Measurements from ENCODE around the gene KIAA0232. TPM values are rescaled to one million over a fixed set of nuclear protein-coding genes. Genes with fewer than 3 reads are reported as not detected.
A peak's percentile ranks its signal among the peaks of the same experiment; 100 is the strongest.

Gene KIAA0232
- total RNA-seq, 4 donors from 2014 or later, result 39.4 to 66.6 (median 47.1) TPM

- no peaks in the 10 kb centered on the region for H3K9me3 ChIP-seq
- TF ChIP-seq EP300 (IDR thresholded peaks at IDR 0.05) (no peak), POLR2AphosphoS5 (IDR thresholded peaks at IDR 0.05) (no peak), CTCF (IDR thresholded peaks at IDR 0.05) (no peak)
- peaks cover 0 to 45% (median 0%) of the 10 kb centered on the region in 3 donors for H3K4me1 ChIP-seq
- no peaks in the 10 kb centered on the region for H3K36me3 ChIP-seq
- no peaks in the 10 kb centered on the region for H3K27me3 ChIP-seq
- H3K4me3 ChIP-seq, result no peak overlapping the region
- H3K27ac ChIP-seq, result peak overlapping the region in 2 of 4 donors; percentile 36 to 45
- ATAC-seq, result peak; percentile 11
- 31 to 40% methylated on average over 2 to 3 of the region's 22 CpGs for WGBS, 2 donors (ENCODE audit: low coverage in 1 of 2)
Measured at GRCh38 chr4:6767748-6768538, 14.6 kb upstream of the KIAA0232 start.

- H3K4me1 ChIP-seq, result peaks cover 0 to 49% (median 0%) of the 10 kb centered on the region in 3 donors
- H3K9me3 ChIP-seq, result no peaks in the 10 kb centered on the region
- H3K4me3 ChIP-seq, result no peak overlapping the region
- peak; percentile 49 for ATAC-seq
- H3K36me3 ChIP-seq, result no peaks in the 10 kb centered on the region
- H3K27ac ChIP-seq, result peak overlapping the region in 2 of 4 donors; percentile 36 to 45
- no peaks in the 10 kb centered on the region for H3K27me3 ChIP-seq
- TF ChIP-seq POLR2AphosphoS5 (IDR thresholded peaks at IDR 0.05), result no peak
- no CpG with 5 or more reads among the region's 4 CpGs for WGBS, 2 donors (ENCODE audit: low coverage in 1 of 2)
Measured at GRCh38 chr4:6768539-6768905, 14.0 kb upstream of the KIAA0232 start.

DNA sequence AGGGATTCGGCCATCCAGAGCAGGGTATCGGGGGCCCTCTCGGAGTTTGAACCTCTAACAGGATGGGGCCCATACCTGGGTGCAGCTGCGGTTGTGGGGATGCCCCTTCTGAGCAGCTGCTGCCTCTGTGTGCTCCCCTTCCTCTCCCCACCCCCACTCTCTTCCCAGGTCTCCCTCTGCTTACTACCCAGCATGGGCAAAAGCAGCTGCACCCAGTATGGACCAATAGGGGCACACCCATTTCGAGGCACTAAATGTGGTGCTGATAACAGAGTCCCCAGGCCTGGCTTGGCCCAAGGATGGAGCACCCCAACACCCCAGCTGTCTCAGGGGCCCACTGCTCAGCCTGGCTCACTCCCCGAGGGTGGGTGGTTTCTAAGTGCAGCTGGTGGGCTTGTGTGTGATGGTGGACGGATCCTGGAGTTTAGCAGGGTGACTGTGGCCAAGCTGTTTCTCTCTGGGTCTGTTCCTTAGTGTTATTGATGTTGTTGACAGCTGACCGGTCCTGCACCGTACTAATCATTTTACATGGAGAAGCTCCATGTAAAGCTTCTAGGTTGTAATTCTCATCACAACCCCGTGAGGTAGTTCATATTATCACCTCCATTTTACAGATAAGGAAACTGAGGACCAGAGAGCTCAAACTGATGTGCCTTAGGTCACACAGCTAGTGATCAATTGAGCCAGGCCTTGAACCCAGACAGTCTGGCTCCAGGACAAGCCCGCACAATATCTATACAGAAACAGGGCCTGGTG, 13.1 kb upstream of the KIAA0232 start:
- WGBS, 2 donors (ENCODE audit: low coverage in 1 of 2), result 95 to 98% methylated on average over 4 to 5 of the region's 11 CpGs

DNA sequence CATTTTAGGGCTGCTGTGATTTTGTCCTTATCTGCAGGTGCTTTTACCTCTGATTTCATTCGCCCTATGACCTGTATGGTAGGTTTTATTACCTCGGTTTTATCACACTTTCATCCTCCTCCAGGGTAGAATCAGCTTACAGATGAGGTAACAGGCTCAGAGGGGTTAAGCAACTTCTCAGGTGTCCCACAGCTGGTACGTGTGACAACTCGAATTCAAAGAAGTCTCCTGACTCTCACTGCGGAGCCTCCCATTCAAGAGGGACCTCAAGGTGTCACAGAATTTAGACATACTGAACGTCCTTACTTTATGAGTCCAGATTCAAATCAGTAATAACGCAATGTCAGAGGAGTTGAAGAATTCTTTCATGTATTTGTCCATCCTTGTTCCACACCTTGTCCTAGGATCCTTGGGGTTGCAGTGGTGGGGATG, 12.5 kb upstream of the KIAA0232 start:
- TF ChIP-seq POLR2A (IDR thresholded peaks at IDR 0.05) (no peak), POLR2AphosphoS5 (IDR thresholded peaks at IDR 0.05) (no peak), CTCF (IDR thresholded peaks at IDR 0.05) (no peak), EP300 (IDR thresholded peaks at IDR 0.05) (no peak)
- peaks cover 0 to 49% (median 0%) of the 10 kb centered on the region in 3 donors for H3K4me1 ChIP-seq

More for the DNA sequence above, 13.1 kb upstream of the KIAA0232 start:
- no peaks in the 10 kb centered on the region for H3K9me3 ChIP-seq
- no peaks in the 10 kb centered on the region for H3K36me3 ChIP-seq
- no peak overlapping the region for H3K4me3 ChIP-seq
- no peak for TF ChIP-seq POLR2A (IDR thresholded peaks at IDR 0.05)
- TF ChIP-seq POLR2AphosphoS5 (IDR thresholded peaks at IDR 0.05), result no peak
- TF ChIP-seq EP300 (IDR thresholded peaks at IDR 0.05), result no peak
- no peak for TF ChIP-seq CTCF (IDR thresholded peaks at IDR 0.05)
- ATAC-seq, result no peak
- H3K4me1 ChIP-seq, result peaks cover 0 to 49% (median 0%) of the 10 kb centered on the region in 3 donors
- no peak overlapping the region for H3K27ac ChIP-seq
- no peaks in the 10 kb centered on the region for H3K27me3 ChIP-seq

GRCh38 chr4:6770581-6771228, 11.8 kb upstream of the KIAA0232 start:
- H3K4me3 ChIP-seq, result no peak overlapping the region
- peak overlapping the region in 3 of 4 donors; percentile 18 to 64 (median 48) for H3K27ac ChIP-seq
- no peaks in the 10 kb centered on the region for H3K27me3 ChIP-seq
- WGBS, 2 donors (ENCODE audit: low coverage in 1 of 2), result 80 to 86% methylated on average over 3 of the region's 7 CpGs
- H3K4me1 ChIP-seq, result peaks cover 0 to 49% (median 0%) of the 10 kb centered on the region in 3 donors
- H3K36me3 ChIP-seq, result no peaks in the 10 kb centered on the region
- no peaks in the 10 kb centered on the region for H3K9me3 ChIP-seq
- TF ChIP-seq POLR2A (IDR thresholded peaks at IDR 0.05) (no peak), EP300 (IDR thresholded peaks at IDR 0.05) (no peak), POLR2AphosphoS5 (IDR thresholded peaks at IDR 0.05) (no peak), CTCF (IDR thresholded peaks at IDR 0.05) (no peak)
- no peak for ATAC-seq

More for the DNA sequence above, 12.5 kb upstream of the KIAA0232 start:
- Histone ChIP-seq H3K36me3 (no peaks in the 10 kb centered on the region), H3K4me3 (no peak overlapping the region), H3K9me3 (no peaks in the 10 kb centered on the region), H3K27me3 (no peaks in the 10 kb centered on the region), H3K27ac (no peak overlapping the region)
- 80 to 83% methylated on average over 5 to 6 of the region's 7 CpGs for WGBS, 2 donors (ENCODE audit: low coverage in 1 of 2)
- no peak for ATAC-seq

Measured in gastroesophageal sphincter (tissue), 4 donors.